Neural cell (in vitro differentiated cells): ENCODE data around the gene GABRG3. TPM values are rescaled to one million over a fixed set of nuclear protein-coding genes. Genes with fewer than 3 reads are reported as not detected.

Source experiments
- H2AFZ ChIP-seq: fragments of 200-600, 300-800 bp; sonication (generic), shearing (Covaris generic); 2 replicates; pipeline ENCODE4 v1.6.0; 2014; ENCODE audit warnings: low read depth, mild to moderate bottlenecking, antibody characterized with exemption, low read length, moderate library complexity
- H3F3A ChIP-seq: fragments of 200-600 bp; shearing (Covaris generic); 2 replicates; pipeline ENCODE4 v1.6.1; 2016; ENCODE audit warnings: mild to moderate bottlenecking, moderate library complexity, mixed read lengths, antibody characterized with exemption, low read length; ENCODE audit not compliant: insufficient read depth, poor library complexity, severe bottlenecking
- H3K27ac ChIP-seq: fragments of 200-600, 300-800 bp; sonication (generic), shearing (Covaris generic); 2 replicates; pipeline ENCODE4 v1.5.1; 2014; ENCODE audit warnings: mild to moderate bottlenecking, low read length, moderate library complexity
- H3K27me3 ChIP-seq: fragments of 300-800, 200-600 bp; sonication (generic), shearing (Covaris generic); 2 replicates; pipeline ENCODE4 v1.6.0; 2014; ENCODE audit warnings: mild to moderate bottlenecking, low read depth, low read length, moderate library complexity; ENCODE audit not compliant: insufficient read depth
- H3K36me3 ChIP-seq: fragments of 300-800, 200-600 bp; sonication (generic), shearing (Covaris generic); 2 replicates; pipeline ENCODE4 v1.5.1; 2014; ENCODE audit warnings: mild to moderate bottlenecking, antibody characterized with exemption, low read length, moderate library complexity; ENCODE audit not compliant: insufficient read depth
- H3K4me2 ChIP-seq: fragments of 300-800, 200-600 bp; sonication (generic), shearing (Covaris generic); 2 replicates; pipeline ENCODE4 v1.6.0; 2014; ENCODE audit warnings: mild to moderate bottlenecking, low read length
- H3K4me3 ChIP-seq: fragments of 300-800, 200-600 bp; sonication (generic), shearing (Covaris generic); 2 replicates; pipeline ENCODE4 v1.5.1; 2014; ENCODE audit warnings: mild to moderate bottlenecking, low read length, moderate library complexity
- H3K79me2 ChIP-seq: fragments of 200-600 bp; shearing (Covaris generic); replicated peaks from 2 replicates; pipeline ENCODE4 v1.6.0; 2014; ENCODE audit warnings: mild to moderate bottlenecking, low read length, moderate library complexity; ENCODE audit not compliant: insufficient read depth
- H3K9ac ChIP-seq: fragments of 300-800, 200-600 bp; sonication (generic), shearing (Covaris generic); 2 replicates; pipeline ENCODE4 v1.6.1; 2016; ENCODE audit warnings: mild to moderate bottlenecking, low read length, mixed read lengths
- H3K9me2 ChIP-seq: fragments of 200-600 bp; shearing (Covaris generic); 2 replicates; pipeline ENCODE4 v1.6.1; 2016; ENCODE audit warnings: mild to moderate bottlenecking, low read length, mixed read lengths; ENCODE audit not compliant: insufficient read depth
- H3K9me3 ChIP-seq: fragments of 200-600, 300-800 bp; sonication (generic), shearing (Covaris generic); 2 replicates; pipeline ENCODE4 v1.6.1; 2016; ENCODE audit warnings: mild to moderate bottlenecking, mixed run types, low read length, moderate library complexity, mixed read lengths
- H4K20me1 ChIP-seq: fragments of 200-600 bp; shearing (Covaris generic); 2 replicates; pipeline ENCODE4 v1.6.1; 2016; ENCODE audit warnings: mild to moderate bottlenecking, mixed run types; ENCODE audit not compliant: insufficient read depth
- EP300 ChIP-seq: fragments of 450-650 bp; conservative IDR thresholded peaks from 2 replicates; pipeline ENCODE4 v1.6.1; 2014; ENCODE audit warnings: antibody characterized with exemption, mild to moderate bottlenecking, moderate library complexity; ENCODE audit not compliant: poor library complexity, severe bottlenecking
- EZH2 ChIP-seq: fragments of 200-600, 300-800 bp; shearing (Covaris generic), sonication (generic); IDR thresholded peaks from 2 replicates; pipeline ENCODE4 v1.6.1; 2014; ENCODE audit warnings: antibody characterized with exemption, low read length, borderline replicate concordance, mild to moderate bottlenecking; ENCODE audit not compliant: insufficient read depth, poor library complexity, severe bottlenecking
- MXI1 ChIP-seq: fragments of 450-650 bp; conservative IDR thresholded peaks from 2 replicates; pipeline ENCODE4 v1.6.1; 2014; ENCODE audit warnings: antibody characterized with exemption, mild to moderate bottlenecking; ENCODE audit not compliant: poor library complexity, severe bottlenecking
- POLR2AphosphoS5 ChIP-seq: IDR thresholded peaks from 2 replicates; pipeline ENCODE4 v1.6.1; 2012
- RAD21 ChIP-seq: fragments of 450-650 bp; conservative IDR thresholded peaks from 2 replicates; pipeline ENCODE4 v1.6.1; 2014; ENCODE audit warnings: antibody characterized with exemption, mild to moderate bottlenecking, moderate library complexity
- REST ChIP-seq: IDR thresholded peaks from 2 replicates; pipeline ENCODE4 v1.6.1; 2012; ENCODE audit warnings: borderline replicate concordance
- SMC3 ChIP-seq: fragments of 450-650 bp; conservative IDR thresholded peaks from 2 replicates; pipeline ENCODE4 v1.6.1; 2014; ENCODE audit warnings: antibody characterized with exemption, mild to moderate bottlenecking, moderate library complexity; ENCODE audit not compliant: poor library complexity
- TAF1 ChIP-seq: IDR thresholded peaks from 2 replicates; pipeline ENCODE4 v1.6.1; 2012; ENCODE audit warnings: low read depth
- polyA plus RNA-seq: library from polyadenylated mRNA; depleted of rRNA; stranded (reverse); fragments of >200 nt; gene quantifications from 2 replicates; pipeline ENCODE4 v1.2.3, GENCODE V29; 2014
- TF ChIP-seq, protein P1 (sequence below): fragments of 450-650 bp; IDR thresholded peaks from 2 replicates; pipeline ENCODE4 v1.5.1; 2014; ENCODE audit warnings: antibody characterized with exemption, mild to moderate bottlenecking, moderate library complexity; ENCODE audit not compliant: poor library complexity, severe bottlenecking

The GABRG3 gene
- polyA plus RNA-seq, 1 donor from 2014 or later: 1.2 TPM

DNA sequence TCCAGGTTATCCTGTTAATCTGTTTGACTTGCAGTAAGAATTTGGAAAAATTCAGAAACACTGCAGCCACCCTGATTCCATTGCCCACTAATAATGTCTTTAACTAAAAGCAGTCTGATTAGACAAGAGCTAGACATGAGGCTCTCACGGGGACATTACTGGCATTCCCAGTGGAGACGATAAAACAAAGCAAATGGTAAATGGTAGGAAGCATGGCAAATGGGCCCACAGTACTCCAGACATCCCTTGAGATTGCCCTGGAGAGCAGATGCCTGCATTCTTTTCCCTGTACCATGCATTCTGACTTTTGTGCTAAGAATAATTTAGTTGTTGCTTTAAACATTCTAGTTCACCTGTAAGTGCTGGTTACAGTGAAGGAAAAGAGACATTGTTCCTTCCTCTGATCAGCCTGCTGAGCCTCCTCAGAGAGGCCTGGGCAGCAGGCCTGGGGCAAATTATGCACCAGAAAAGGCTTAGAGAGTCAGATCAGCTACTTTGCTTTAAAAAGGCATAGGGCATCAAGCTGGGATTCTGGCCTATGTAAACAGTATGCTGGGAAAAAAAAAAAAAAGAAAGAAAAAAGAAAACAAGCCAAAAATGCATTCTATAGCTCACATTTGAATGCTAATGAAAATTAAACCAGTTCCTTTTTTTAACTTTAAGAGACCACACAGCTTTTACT is 204.6 kb downstream of the GABRG3 start:
- H3K79me2 ChIP-seq: no peaks in the 10 kb centered on the region
- H3F3A ChIP-seq: no peaks in the 10 kb centered on the region
- H3K27ac ChIP-seq: no peak overlapping the region
- H3K4me3 ChIP-seq: no peak overlapping the region
- no peaks in the 10 kb centered on the region for H3K36me3 ChIP-seq
- no peaks in the 10 kb centered on the region for H3K9me3 ChIP-seq
- H3K27me3 ChIP-seq: no peaks in the 10 kb centered on the region
- H3K4me2 ChIP-seq: no peak overlapping the region
- H3K9ac ChIP-seq: no peak overlapping the region
- H3K9me2 ChIP-seq: no peaks in the 10 kb centered on the region
- no peaks in the 10 kb centered on the region for H4K20me1 ChIP-seq
- no peak for TF ChIP-seq SMC3
- TF ChIP-seq EZH2: no peak
- TF ChIP-seq POLR2AphosphoS5: no peak
- TF ChIP-seq RAD21: no peak
- TF ChIP-seq EP300: no peak
- TF ChIP-seq, protein P1, sequence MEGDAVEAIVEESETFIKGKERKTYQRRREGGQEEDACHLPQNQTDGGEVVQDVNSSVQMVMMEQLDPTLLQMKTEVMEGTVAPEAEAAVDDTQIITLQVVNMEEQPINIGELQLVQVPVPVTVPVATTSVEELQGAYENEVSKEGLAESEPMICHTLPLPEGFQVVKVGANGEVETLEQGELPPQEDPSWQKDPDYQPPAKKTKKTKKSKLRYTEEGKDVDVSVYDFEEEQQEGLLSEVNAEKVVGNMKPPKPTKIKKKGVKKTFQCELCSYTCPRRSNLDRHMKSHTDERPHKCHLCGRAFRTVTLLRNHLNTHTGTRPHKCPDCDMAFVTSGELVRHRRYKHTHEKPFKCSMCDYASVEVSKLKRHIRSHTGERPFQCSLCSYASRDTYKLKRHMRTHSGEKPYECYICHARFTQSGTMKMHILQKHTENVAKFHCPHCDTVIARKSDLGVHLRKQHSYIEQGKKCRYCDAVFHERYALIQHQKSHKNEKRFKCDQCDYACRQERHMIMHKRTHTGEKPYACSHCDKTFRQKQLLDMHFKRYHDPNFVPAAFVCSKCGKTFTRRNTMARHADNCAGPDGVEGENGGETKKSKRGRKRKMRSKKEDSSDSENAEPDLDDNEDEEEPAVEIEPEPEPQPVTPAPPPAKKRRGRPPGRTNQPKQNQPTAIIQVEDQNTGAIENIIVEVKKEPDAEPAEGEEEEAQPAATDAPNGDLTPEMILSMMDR: no peak
- no peak for TF ChIP-seq TAF1
- no peak for TF ChIP-seq MXI1
- TF ChIP-seq REST: no peak
- H2AFZ ChIP-seq: no peak overlapping the region

DNA sequence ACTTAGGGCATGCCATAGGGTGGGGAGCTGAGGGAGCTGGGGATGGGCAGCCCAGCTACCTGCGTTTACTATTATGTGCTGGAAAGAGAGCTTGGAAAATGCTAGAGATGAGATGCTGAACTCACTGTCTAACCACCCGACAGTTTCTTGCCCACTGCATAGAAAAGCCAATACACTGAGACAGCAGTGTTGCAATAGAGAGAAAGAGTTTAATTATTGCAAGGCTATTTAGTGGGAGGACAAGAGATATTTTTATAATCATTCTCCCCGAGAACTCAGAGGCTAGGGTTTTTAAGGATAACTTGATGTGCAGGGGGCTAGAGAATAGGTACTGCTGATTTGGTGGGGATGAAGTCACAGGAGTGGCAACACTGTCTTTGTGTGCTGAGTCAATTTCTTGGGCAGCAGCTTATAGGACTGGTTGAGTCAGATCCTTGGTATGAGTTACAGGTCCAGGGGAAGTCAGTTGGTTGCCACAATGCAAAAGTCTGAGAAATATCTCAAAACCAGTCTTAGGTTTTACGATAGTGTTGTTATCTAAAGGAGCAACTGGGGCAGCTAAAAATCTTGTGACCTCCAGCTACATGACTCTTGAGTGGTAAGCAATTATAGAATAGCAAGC is 205.9 kb downstream of the GABRG3 start:
- Histone ChIP-seq H3K79me2 (no peaks in the 10 kb centered on the region), H3K27ac (no peak overlapping the region), H3K9me3 (no peaks in the 10 kb centered on the region), H3K27me3 (no peaks in the 10 kb centered on the region), H3K4me2 (no peak overlapping the region), H2AFZ (no peak overlapping the region), H3F3A (no peaks in the 10 kb centered on the region), H3K36me3 (no peaks in the 10 kb centered on the region), H3K4me3 (no peak overlapping the region), H3K9ac (no peak overlapping the region), H3K9me2 (no peaks in the 10 kb centered on the region), H4K20me1 (no peaks in the 10 kb centered on the region)
- TF ChIP-seq MXI1 (no peak), SMC3 (no peak), POLR2AphosphoS5 (no peak), REST (no peak)
- TF ChIP-seq, protein P1: no peak
